Hepatic stellate cell (primary cell): Measurements from ENCODE around the gene ATP2B2.
"Not testable (repeated sequence)": the region's sequence is repeated elsewhere in the genome, so short reads cannot be mapped to it uniquely, and the experiment has no call there.

Experiments
- DNase-seq: peaks from one replicate; pipeline ENCODE4 v3.0.0; 2011; ENCODE audit warnings: low spot score

ATP2B2 gene

DNA sequence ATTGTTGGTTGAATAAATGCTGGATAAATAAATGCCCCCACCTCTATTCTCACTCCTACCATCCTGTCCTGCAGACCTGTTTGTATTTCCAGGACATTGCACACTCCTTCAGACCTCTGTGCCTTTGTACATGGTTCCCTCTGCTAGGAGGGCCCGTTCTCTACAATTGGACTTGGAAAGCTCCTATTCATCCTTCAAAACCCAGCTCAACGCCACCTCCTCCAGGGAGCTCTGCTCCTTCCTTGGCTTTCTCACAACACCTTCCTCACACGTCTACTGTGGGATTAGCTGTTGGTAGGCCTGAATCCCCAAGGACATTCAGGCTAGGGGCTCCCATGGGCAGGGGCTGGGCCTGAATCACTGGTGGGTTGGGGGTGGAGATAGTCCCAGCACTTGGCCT lies 105.8 kb downstream of the ATP2B2 start:
- no peak for DNase-seq

DNA sequence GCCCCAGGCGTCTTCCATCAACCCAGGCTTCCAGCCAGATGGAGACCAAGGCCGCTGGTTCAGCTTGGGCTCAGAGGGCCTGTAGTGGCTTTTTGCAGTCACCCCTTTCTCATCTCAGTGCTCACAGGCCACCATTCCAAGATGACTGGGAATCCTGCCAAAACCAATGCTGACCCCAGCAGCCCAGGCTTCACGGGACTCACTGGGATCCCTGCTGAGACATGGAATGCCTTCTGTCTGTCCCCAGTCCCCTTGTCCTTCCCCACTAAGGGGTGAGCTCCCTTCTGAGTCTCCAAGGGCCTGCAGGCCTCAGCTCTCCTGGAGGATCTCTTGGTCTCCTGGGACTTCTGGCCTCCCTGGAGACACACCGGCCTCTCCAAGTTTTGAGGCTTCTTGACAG lies 107.0 kb downstream of the ATP2B2 start:
- no peak for DNase-seq

DNA sequence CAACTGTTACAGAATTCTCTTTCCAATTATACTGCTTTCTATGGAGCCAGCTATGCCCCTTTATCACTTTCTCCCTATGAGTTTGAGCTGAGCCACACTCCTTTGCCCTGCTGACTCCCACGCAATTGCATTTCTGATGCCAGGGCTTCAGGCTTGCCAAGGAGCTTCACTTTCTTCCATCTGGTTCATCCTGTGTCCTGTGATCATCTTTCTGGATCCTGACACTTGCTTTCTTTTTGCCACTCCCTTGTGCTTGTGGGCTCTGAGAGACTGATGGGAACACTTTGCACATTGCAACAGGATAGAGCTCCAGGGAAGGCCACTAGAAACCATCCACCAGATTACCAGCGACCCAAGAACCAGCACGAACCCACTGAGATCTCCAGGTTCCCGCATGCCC lies 107.5 kb downstream of the ATP2B2 start:
- no peak for DNase-seq

GRCh38 chr3:10396931-10397330 lies 108.5 kb downstream of the ATP2B2 start:
- DNase-seq = no peak

DNA sequence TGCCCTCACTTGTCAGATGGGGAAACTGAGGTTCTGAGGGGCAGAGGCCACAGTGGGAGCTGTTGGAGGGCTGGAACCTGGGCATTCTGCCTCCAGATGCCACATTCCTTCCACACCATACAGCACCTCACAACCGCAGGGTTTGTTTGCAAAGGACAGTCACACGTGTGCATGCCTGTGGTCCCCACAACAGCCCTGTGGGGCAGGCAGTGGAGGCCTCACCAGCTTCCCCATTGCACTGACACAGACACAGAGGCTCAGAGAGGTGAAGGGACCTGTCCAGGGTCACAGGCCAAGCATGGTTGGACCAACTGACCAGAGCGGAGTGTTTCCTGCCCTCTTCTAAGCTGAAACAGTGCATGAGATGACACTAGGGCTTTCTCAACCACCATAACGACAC lies 109.3 kb downstream of the ATP2B2 start:
- DNase-seq = no peak

DNA sequence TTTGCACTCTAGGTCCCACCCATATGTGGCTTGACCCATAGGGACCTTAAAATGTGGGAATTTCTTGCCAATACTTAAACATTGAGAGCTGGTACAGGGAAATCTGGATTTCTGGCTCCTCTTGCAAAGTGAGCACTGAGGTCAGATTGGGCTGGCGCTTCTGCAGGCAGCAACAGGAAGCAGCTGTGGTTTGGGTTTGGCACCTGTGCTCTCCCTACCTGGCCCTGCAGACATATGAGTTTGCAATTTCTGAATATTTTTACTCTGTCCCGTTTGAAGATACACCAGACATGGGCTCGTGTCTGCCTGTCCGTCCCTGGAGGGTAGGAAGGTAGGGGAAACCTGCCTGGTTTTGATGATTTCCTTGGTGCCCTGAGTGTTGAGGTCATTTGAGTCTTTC lies 109.7 kb downstream of the ATP2B2 start:
- no peak for DNase-seq

- no peak for DNase-seq
Measured at GRCh38 chr3:10395196-10395595, 110.2 kb downstream of the ATP2B2 start.

DNA sequence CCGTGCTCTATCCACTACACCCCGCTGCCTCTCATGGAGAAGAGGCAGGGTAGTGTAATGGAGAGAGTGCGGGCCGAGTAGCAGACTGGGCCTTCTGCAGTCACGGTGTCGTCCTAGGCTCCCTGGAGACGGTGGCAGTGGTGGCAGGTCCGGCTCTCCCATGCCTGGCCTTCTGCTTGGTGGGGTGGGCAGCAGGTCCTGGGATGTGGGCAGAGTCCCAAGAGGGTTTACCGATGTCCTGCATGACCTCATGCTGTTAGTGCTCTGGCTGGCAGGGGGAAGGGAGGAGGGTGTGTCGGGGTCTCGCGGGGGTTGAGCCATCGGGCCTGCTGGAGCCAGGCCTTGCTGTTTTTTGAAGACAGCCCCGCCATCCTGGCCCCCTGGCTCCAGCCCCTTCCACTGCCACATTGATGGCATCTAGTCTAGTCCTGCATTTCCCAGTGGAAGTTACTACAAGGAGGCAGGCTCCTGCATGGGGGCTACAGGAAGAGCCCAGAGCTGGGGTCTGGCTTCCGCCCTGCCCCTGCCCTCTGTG lies 110.8 kb downstream of the ATP2B2 start:
- no peak for DNase-seq

DNA sequence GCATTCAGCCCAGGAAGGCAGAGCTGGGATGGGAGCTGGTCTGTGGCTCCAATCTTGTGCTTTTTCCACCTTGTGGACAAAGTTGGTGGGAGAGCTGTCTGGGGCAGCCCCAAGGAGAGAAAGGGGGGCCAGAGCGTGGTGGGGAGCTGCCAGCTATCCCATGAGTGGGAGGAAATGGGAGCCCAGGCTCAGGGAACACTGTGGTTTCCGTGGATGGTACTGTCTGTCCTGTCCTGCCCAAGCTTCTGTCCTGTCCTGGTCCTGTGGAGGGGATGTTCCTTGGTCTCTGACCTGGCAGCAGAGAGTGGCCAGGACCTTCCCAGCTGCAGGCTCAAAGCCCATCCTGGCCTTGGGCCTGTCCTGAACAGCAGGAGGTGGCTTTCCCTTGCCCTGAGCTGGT lies 111.9 kb downstream of the ATP2B2 start:
- DNase-seq = no peak

DNA sequence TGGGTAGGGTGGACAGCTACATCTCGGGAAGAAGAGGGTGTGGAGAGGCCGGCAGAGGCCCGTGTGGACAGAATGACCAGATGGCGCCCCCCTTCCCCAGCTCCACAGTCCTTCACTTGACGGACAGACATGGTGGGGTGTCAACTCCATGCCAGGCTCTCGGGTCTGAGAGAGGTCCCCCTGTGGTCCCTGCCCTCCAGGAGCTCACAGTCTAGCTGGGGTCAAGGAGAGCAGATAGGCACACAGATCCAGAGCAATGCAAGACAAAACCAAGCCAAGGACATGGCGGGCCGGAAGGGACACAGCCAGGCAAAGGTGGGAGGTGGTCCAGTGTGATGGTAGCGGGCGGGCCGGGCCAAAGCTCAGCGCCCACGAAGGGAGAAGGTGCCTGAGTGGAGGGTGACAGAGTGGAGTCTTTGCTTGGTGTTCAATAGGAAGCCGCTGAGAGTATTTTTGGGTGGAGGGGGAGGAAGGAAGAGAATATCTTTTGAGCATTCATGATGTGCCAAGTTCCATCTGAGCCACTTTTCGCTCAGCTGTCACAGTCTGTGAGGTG lies 112.4 kb downstream of the ATP2B2 start:
- DNase-seq = no peak

GRCh38 chr3:10392244-10392643 lies 113.1 kb downstream of the ATP2B2 start:
- no peak for DNase-seq

DNA sequence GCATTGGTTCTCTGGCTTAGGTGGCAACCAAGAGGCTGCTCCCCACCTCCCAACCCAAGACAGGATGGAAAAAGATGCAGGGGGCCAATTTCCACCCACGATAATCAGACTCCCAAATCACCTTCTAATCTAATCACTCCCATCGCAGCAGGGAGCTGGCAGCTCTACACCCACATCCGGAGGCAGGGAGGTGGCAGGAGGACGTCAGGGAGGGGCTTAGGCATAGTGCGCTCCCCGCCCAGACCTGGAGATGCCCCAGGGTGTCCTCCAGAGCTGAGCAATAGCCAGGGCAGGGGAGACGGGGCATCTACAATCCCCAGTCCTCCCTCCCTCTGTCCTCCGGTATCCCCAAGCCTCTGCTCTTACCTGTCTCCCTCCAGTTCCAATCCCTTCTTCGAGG lies 114.0 kb downstream of the ATP2B2 start:
- no peak for DNase-seq

- DNase-seq = no peak
Measured at GRCh38 chr3:10390641-10391373, 114.6 kb downstream of the ATP2B2 start.

DNA sequence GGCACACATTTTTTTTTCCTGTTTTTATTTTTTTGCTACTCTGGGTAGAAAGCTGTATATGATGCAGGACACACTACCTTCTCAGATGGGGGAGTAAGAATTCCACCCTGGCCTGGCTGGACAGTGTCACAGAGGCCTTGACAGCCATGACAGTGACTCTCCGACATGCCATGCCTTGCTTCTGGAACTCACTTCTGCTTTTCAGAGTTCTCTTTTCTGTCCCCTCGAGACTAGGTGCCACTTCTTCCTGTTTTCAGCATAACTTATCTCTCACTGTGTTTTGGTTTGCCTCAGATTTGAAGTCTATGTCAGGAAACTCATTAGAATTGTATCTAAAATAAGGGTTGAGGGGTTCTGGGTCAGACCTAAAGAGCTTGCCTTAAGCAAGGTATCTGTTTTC lies 115.4 kb downstream of the ATP2B2 start:
- DNase-seq = no peak

GRCh38 chr3:10389339-10389738 lies 116.0 kb downstream of the ATP2B2 start:
- no peak for DNase-seq

DNA sequence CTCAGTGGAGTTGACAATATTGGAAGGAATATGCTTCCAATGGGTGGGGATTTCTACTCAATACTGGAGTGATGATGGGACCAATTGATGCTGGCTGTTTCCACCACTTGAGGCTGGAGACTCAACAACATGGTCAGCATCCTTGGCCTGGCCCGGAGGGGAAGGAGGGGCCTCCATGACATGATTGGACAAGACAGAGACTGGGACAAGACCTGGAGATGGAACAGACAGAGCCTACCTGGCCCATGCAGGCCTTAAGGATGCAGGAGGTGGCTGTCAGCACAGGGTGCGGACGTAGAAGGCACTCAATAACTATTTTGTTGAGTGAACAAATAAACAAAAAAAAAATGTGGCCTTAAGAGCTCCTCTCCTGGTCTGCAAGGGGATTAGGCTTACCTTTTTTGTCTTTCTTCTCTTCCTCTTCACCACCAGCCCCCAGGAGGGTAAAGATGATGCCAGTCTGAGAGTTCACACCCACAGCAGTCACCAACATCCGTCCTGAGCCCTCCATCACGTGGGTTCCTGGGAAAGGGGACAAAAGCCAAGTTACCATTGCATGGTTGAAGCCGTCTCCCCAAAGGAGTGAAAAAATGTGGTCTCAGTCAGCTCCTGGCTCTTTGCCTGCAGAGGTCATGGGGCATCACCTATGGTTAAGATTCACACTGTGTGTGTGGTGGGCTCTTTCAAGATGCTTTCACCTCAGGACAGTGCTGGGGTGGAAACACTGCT lies 117.3 kb downstream of the ATP2B2 start:
- DNase-seq = no peak

DNA sequence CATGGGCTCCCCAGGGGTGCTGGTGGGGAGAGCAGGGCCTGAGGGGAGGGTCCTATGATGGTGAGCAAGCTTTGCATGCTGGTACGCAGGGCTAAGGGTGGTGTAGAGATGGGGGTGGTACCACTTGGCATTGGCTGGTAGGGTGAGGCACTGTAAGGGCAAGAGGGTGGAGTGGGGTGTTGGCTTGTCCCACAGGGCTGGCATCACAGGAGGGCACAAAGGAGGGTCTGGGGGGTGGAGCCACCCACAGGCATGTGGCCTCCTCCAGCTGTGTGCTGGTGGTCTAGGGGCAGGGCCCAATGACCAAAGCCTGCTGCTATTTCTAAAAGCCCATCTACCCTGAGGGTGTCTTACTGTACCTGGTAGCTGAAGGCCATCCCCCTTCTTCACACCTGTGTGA lies 119.3 kb downstream of the ATP2B2 start:
- no peak for DNase-seq

- no peak for DNase-seq
Measured at GRCh38 chr3:10384541-10385360, 120.6 kb downstream of the ATP2B2 start.

DNA sequence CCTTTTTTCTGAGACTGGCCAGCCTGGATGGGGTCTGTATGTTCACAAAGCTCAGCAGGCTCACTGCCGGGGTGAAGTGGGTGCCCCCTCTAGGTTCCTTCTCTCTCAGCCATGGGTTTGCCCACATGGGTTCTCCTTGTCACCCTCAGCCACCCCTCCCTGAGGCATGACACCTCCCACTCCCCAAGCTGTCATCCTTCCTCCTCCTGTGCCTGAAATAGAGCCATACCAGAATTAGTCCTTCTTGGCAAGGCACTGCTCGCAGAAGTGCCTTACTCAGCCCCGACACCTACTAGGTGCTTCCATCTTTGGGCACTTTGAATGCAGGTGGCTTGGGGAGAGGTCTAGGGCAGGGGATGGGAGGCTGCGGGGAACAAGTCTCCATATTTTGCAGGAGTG lies 121.5 kb downstream of the ATP2B2 start:
- no peak for DNase-seq

GRCh38 chr3:10382892-10383849 lies 122.2 kb downstream of the ATP2B2 start:
- DNase-seq = no peak

DNA sequence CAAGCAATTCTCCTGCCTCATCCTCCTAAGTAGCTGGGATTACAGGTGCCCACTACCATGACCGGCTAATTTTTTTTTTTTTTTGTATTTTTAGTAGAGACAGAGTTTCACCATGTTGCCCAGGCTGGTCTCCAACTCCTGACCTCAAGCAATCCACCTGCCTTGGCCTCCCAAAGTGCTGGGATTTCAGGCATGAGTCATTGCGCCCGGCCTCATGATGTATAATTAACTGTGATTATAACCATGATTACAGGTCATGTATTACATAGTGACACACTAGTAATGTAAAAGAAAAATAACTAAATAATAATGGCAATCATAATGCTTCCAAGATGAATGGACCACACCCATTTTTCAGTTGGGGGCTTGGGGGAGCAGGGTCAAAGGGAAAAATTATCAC lies 122.9 kb downstream of the ATP2B2 start:
- not testable (repeated sequence) for DNase-seq
